Measurements from ENCODE around the gene EGFR. TPM values are rescaled to one million over a fixed set of nuclear protein-coding genes. Genes with fewer than 3 reads are reported as not detected.

EGFR gene
- polyA plus RNA-seq, 1 of the 3 experiments (the other 2 are of a cell fraction), result 37.6 TPM

DNA sequence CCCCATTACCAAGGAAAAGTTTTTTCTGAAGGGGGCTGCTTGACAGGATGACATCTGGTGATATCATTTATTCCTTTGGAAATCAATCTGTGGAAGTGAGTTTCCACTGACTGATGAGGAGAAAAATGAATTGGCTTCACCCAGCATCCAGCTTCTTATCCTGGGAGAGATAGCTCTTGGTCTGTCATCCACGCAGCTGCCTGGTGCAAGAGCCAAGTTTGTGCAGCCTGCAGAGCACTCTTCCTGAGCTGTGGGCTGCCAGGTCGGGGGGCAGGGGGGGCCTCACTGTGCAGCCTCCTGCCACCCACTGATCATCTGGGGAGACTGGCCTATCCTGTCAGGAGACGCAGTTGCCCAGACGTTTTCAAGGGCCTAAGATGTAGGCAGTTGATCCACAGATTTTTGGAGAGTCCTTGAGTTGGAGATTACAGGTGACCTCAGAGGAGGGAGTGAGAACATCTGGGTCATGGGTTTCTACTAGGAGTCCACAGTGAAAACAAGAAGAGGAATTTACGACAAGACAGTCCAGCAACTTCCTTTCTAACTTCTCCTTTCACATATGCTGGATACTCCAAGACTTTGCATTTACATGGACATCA, 75.4 kb downstream of the EGFR start:
- H3K9me2 ChIP-seq, result no peaks in the 10 kb centered on the region
- no peak for TF ChIP-seq GABPA (IDR thresholded peaks at IDR 0.05; ENCODE audit: low read depth)
- TF ChIP-seq RFX5 (IDR thresholded peaks at IDR 0.05; ENCODE audit: low read length), result no peak
- no peak for TF ChIP-seq NRF1 (IDR thresholded peaks at IDR 0.05; ENCODE audit: low read depth, low read length)
- TF ChIP-seq ELF1 (IDR thresholded peaks at IDR 0.05), result no peak
- TF ChIP-seq, protein P1, sequence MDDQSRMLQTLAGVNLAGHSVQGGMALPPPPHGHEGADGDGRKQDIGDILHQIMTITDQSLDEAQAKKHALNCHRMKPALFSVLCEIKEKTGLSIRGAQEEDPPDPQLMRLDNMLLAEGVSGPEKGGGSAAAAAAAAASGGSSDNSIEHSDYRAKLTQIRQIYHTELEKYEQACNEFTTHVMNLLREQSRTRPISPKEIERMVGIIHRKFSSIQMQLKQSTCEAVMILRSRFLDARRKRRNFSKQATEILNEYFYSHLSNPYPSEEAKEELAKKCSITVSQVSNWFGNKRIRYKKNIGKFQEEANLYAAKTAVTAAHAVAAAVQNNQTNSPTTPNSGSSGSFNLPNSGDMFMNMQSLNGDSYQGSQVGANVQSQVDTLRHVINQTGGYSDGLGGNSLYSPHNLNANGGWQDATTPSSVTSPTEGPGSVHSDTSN (IDR thresholded peaks at IDR 0.05), result no peak
- TF ChIP-seq, protein P2, sequence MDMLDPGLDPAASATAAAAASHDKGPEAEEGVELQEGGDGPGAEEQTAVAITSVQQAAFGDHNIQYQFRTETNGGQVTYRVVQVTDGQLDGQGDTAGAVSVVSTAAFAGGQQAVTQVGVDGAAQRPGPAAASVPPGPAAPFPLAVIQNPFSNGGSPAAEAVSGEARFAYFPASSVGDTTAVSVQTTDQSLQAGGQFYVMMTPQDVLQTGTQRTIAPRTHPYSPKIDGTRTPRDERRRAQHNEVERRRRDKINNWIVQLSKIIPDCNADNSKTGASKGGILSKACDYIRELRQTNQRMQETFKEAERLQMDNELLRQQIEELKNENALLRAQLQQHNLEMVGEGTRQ (IDR thresholded peaks at IDR 0.05; ENCODE audit: borderline replicate concordance, low read depth, low read length), result no peak
- TF ChIP-seq TAF1 (IDR thresholded peaks at IDR 0.05; ENCODE audit: borderline replicate concordance, low read depth, low read length), result no peak
- TF ChIP-seq, protein P3, sequence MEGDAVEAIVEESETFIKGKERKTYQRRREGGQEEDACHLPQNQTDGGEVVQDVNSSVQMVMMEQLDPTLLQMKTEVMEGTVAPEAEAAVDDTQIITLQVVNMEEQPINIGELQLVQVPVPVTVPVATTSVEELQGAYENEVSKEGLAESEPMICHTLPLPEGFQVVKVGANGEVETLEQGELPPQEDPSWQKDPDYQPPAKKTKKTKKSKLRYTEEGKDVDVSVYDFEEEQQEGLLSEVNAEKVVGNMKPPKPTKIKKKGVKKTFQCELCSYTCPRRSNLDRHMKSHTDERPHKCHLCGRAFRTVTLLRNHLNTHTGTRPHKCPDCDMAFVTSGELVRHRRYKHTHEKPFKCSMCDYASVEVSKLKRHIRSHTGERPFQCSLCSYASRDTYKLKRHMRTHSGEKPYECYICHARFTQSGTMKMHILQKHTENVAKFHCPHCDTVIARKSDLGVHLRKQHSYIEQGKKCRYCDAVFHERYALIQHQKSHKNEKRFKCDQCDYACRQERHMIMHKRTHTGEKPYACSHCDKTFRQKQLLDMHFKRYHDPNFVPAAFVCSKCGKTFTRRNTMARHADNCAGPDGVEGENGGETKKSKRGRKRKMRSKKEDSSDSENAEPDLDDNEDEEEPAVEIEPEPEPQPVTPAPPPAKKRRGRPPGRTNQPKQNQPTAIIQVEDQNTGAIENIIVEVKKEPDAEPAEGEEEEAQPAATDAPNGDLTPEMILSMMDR (IDR thresholded peaks at IDR 0.05), result no peak
- no peak for TF ChIP-seq SMC3 (IDR thresholded peaks at IDR 0.05; ENCODE audit: low read depth, low read length)
- TF ChIP-seq GATA2 (CRISPR knock-in tag; IDR thresholded peaks at IDR 0.05), result no peak
- TF ChIP-seq FOXM1 (IDR thresholded peaks at IDR 0.05; ENCODE audit: low read depth), result no peak
- no peak for TF ChIP-seq FOXJ3 (CRISPR knock-in tag; IDR thresholded peaks at IDR 0.05)
- TF ChIP-seq, protein P4, sequence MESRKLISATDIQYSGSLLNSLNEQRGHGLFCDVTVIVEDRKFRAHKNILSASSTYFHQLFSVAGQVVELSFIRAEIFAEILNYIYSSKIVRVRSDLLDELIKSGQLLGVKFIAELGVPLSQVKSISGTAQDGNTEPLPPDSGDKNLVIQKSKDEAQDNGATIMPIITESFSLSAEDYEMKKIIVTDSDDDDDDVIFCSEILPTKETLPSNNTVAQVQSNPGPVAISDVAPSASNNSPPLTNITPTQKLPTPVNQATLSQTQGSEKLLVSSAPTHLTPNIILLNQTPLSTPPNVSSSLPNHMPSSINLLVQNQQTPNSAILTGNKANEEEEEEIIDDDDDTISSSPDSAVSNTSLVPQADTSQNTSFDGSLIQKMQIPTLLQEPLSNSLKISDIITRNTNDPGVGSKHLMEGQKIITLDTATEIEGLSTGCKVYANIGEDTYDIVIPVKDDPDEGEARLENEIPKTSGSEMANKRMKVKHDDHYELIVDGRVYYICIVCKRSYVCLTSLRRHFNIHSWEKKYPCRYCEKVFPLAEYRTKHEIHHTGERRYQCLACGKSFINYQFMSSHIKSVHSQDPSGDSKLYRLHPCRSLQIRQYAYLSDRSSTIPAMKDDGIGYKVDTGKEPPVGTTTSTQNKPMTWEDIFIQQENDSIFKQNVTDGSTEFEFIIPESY (IDR thresholded peaks at IDR 0.05; ENCODE audit: borderline replicate concordance, low read depth), result no peak
- TF ChIP-seq POLR2AphosphoS5 (IDR thresholded peaks at IDR 0.05; ENCODE audit: low read depth, low read length), result no peak
- no peak for TF ChIP-seq TCF12 (IDR thresholded peaks at IDR 0.05)
- TF ChIP-seq MEF2A (IDR thresholded peaks at IDR 0.05; ENCODE audit: borderline replicate concordance, low read depth), result no peak
- peaks cover 4% of the 10 kb centered on the region for H3F3A ChIP-seq (replicated peaks; ENCODE audit: insufficient read depth)
- ChIA-PET CTCF (interaction anchor here (0.6 to 2.7 kb wide), 5 partner anchors 98 to 480 kb away, joined by 3 to 11 read pairs (median 4); no protein-coding TSS in a partner anchor), POLR2A (no interaction called here)
- no peaks in the 10 kb centered on the region for H3K27me3 ChIP-seq (ENCODE audit: insufficient read depth)
- DNase-seq, result no peak
- peaks cover 100% of the 10 kb centered on the region for H3K79me2 ChIP-seq (ENCODE audit: insufficient read depth)
- no peak overlapping the region for H2AFZ ChIP-seq (ENCODE audit: low read depth)
- no peak overlapping the region for H3K4me2 ChIP-seq
- no peaks in the 10 kb centered on the region for H3K9me3 ChIP-seq
- H3K4me1 ChIP-seq (ENCODE audit: control insufficient read depth in 1 of 2, insufficient read depth in 2 of 2, low read depth in 1 of 2, low read length in 1 of 2), result peaks cover 20 to 40% of the 10 kb centered on the region in 2 experiments
- H3K36me3 ChIP-seq (replicated peaks in 1 of 2; ENCODE audit: control insufficient read depth in 1 of 2, insufficient read depth in 2 of 2, low read length in 1 of 2), result peaks cover 0 to 9% of the 10 kb centered on the region in 2 experiments
- H3K4me3 ChIP-seq (ENCODE audit: low read depth in 2 of 2, low read length in 1 of 2), result no peak overlapping the region
- H3K27ac ChIP-seq (ENCODE audit: low read depth in 2 of 2, low read length in 1 of 2), result no peak overlapping the region
- H4K20me1 ChIP-seq (ENCODE audit: insufficient read depth), result peaks cover 52% of the 10 kb centered on the region
- WGBS (ENCODE audit: low lambda C conversion rate), result 88% methylated on average over 5 of the region's 5 CpGs
- no peak overlapping the region for H3K9ac ChIP-seq

Data from SK-N-SH (cell line).